PC-9 (cell line): ENCODE data around the gene PRDM16. TPM values are rescaled to one million over a fixed set of nuclear protein-coding genes. Genes with fewer than 3 reads are reported as not detected.

Source experiments
- BruUV-seq: library from RNA; stranded (reverse); fragments of 400-500 nt; replicated peaks from 2 replicates; lab custom pipeline; 2021; lab: Mats Ljungman, UMichigan
- CTCF ChIA-PET: fragments of 300-600 bp; sonication (Branson Sonifier 250); formaldehyde crosslinking; loops from one replicate; lab custom pipeline; 2022; ENCODE audit warnings: antibody characterized with exemption; lab: Charles Lee
- POLR2A ChIA-PET: fragments of 300-600 bp; sonication (Branson Sonifier 250); formaldehyde crosslinking; loops from one replicate; lab custom pipeline; 2022; ENCODE audit warnings: antibody characterized with exemption; ENCODE audit not compliant: unreplicated experiment; lab: Charles Lee
- DNase-seq, 2 experiments: peaks; one replicate each; pipeline versions ENCODE4 v3.0.0 to v3.0.0-alpha.2; 2015 to 2022; ENCODE audit warnings: mixed read lengths in 1 of 2
- H2AFZ ChIP-seq: fragments of 200-600 bp; sonication (generic); 2 replicates; pipeline ENCODE4 v1.8.1; 2017; ENCODE audit warnings: antibody characterized with exemption
- H3F3A ChIP-seq: fragments of 200-600 bp; sonication (generic); 2 replicates; pipeline ENCODE4 v1.8.1; 2017; ENCODE audit warnings: antibody characterized with exemption, mild to moderate bottlenecking, low read depth; ENCODE audit not compliant: insufficient read depth
- H3K27ac ChIP-seq: fragments of 200-600 bp; sonication (generic); 2 replicates; pipeline ENCODE4 v1.6.1; 2016; ENCODE audit warnings: mixed run types
- H3K27me3 ChIP-seq: fragments of 200-600 bp; sonication (generic); 2 replicates; pipeline ENCODE4 v1.6.1; 2016; ENCODE audit warnings: low read depth, mixed run types; ENCODE audit not compliant: insufficient read depth
- H3K36me3 ChIP-seq: fragments of 200-600 bp; sonication (generic); 2 replicates; pipeline ENCODE4 v1.6.1; 2016; ENCODE audit warnings: low read depth, mixed run types
- H3K4me1 ChIP-seq: fragments of 200-600 bp; sonication (generic); replicated peaks from 2 replicates; pipeline ENCODE4 v1.6.1; 2016; ENCODE audit warnings: mixed run types; ENCODE audit not compliant: insufficient read depth
- H3K4me2 ChIP-seq: fragments of 200-600 bp; sonication (generic); 2 replicates; pipeline ENCODE4 v1.6.1; 2017; ENCODE audit warnings: mixed run types
- H3K4me3 ChIP-seq: fragments of 200-600 bp; sonication (generic); 2 replicates; pipeline ENCODE4 v1.6.1; 2016; ENCODE audit warnings: mixed run types
- H3K79me2 ChIP-seq: fragments of 200-600 bp; sonication (generic); 2 replicates; pipeline ENCODE4 v1.6.1; 2017; ENCODE audit warnings: low read depth, mixed run types
- H3K9me2 ChIP-seq: fragments of 200-600 bp; sonication (generic); 2 replicates; pipeline ENCODE4 v1.8.1; 2017; ENCODE audit warnings: mild to moderate bottlenecking; ENCODE audit not compliant: insufficient read depth
- H3K9me3 ChIP-seq: fragments of 200-600 bp; sonication (generic); 2 replicates; pipeline ENCODE4 v1.8.1; 2016; ENCODE audit warnings: low read depth; ENCODE audit not compliant: insufficient read depth
- H4K20me1 ChIP-seq: fragments of 200-600 bp; sonication (generic); 2 replicates; pipeline ENCODE4 v1.8.1; 2017; ENCODE audit not compliant: insufficient read depth
- CTCF ChIP-seq: fragments of 200-600 bp; sonication (generic); conservative IDR thresholded peaks from 2 replicates; pipeline ENCODE4 v1.6.1; 2017; ENCODE audit warnings: mixed run types, antibody characterized with exemption, mild to moderate bottlenecking, moderate library complexity
- EZH2 ChIP-seq: fragments of 200-600 bp; sonication (generic); IDR thresholded peaks from 2 replicates; pipeline ENCODE4 v1.8.0; 2017; ENCODE audit warnings: antibody characterized with exemption, low read depth
- intact Hi-C: fragments of 100-400 bp; cut with micrococcal nuclease; formaldehyde crosslinking; loops from one replicate; pipeline ENCODE4 v1.10.0; 2022; ENCODE audit not compliant: unreplicated experiment
- total RNA-seq: library from RNA; stranded (reverse); gene quantifications from 2 replicates; pipeline ENCODE4 v1.2.3, GENCODE V29; 2021

Gene PRDM16
- total RNA-seq, 1 experiment from 2014 or later = not detected

GRCh38 chr1:3397311-3397710 is 328.3 kb downstream of the PRDM16 start:
- no peaks in the 10 kb centered on the region for H3K36me3 ChIP-seq
- no peaks in the 10 kb centered on the region for H3K9me3 ChIP-seq
- POLR2A ChIA-PET = no interaction called here
- H3K4me1 ChIP-seq = no peaks in the 10 kb centered on the region
- intact Hi-C loops = no loop called here
- no peaks in the 10 kb centered on the region for H4K20me1 ChIP-seq
- CTCF ChIA-PET = no interaction called here
- no TSS peak for BruUV-seq
- no peak overlapping the region for H3K27ac ChIP-seq
- H3K4me2 ChIP-seq = no peak overlapping the region
- H3K4me3 ChIP-seq = no peak overlapping the region
- peaks cover 97% of the 10 kb centered on the region for H3K27me3 ChIP-seq
- DNase-seq = no peak
- H3K79me2 ChIP-seq = no peaks in the 10 kb centered on the region
- H2AFZ ChIP-seq = no peak overlapping the region
- TF ChIP-seq CTCF = no peak
- H3F3A ChIP-seq = no peaks in the 10 kb centered on the region
- no peaks in the 10 kb centered on the region for H3K9me2 ChIP-seq

- Histone ChIP-seq H3K9me3 (no peaks in the 10 kb centered on the region), H3K79me2 (no peaks in the 10 kb centered on the region), H3K4me2 (no peak overlapping the region), H3K9me2 (no peaks in the 10 kb centered on the region), H2AFZ (no peak overlapping the region), H3F3A (no peaks in the 10 kb centered on the region), H3K27me3 (peaks cover 97% of the 10 kb centered on the region), H3K4me1 (no peaks in the 10 kb centered on the region), H3K27ac (no peak overlapping the region), H3K4me3 (no peak overlapping the region), H3K36me3 (no peaks in the 10 kb centered on the region), H4K20me1 (no peaks in the 10 kb centered on the region)
- no peak for TF ChIP-seq EZH2
- TF ChIP-seq CTCF = no peak
- ChIA-PET POLR2A (no interaction called here), CTCF (no interaction called here)
- no TSS peak for BruUV-seq
- no peak for DNase-seq
- intact Hi-C loops = no loop called here
Measured at GRCh38 chr1:3398396-3399140, 329.6 kb downstream of the PRDM16 start.

- POLR2A ChIA-PET = no interaction called here
- Histone ChIP-seq H2AFZ (no peak overlapping the region), H3K9me2 (no peaks in the 10 kb centered on the region), H3F3A (no peaks in the 10 kb centered on the region), H3K36me3 (no peaks in the 10 kb centered on the region), H4K20me1 (no peaks in the 10 kb centered on the region), H3K27ac (no peak overlapping the region), H3K27me3 (peaks cover 100% of the 10 kb centered on the region), H3K79me2 (no peaks in the 10 kb centered on the region), H3K9me3 (no peaks in the 10 kb centered on the region), H3K4me2 (no peak overlapping the region), H3K4me3 (no peak overlapping the region), H3K4me1 (no peaks in the 10 kb centered on the region)
- no TSS peak for BruUV-seq
- CTCF ChIA-PET = no interaction called here
- no peak for DNase-seq
- no peak for TF ChIP-seq EZH2
- TF ChIP-seq CTCF = no peak
- intact Hi-C loops = no loop called here
Measured at GRCh38 chr1:3399732-3400131, 330.7 kb downstream of the PRDM16 start.
